ENCODE results near the gene CEP57L1.

CEP57L1 gene

Small RNA genes lying within 50 kb of the gene (small RNA-seq; reads per million reads assigned to genes)
- 0 reads per million in 2 experiments for gene RNU6-653P

All from SK-N-DZ (cell line).